A549 (cell line): ENCODE data around the gene CHST7. TPM values are rescaled to one million over a fixed set of nuclear protein-coding genes. Genes with fewer than 3 reads are reported as not detected.
A peak's percentile ranks its signal among the peaks of the same experiment; 100 is the strongest.

Experiments
- ATAC-seq, 2 experiments: fragments of 200-7000 bp in 1 of 2; fragments of >200 bp in 1 of 2; cut with Nextera tagmentation in 1 of 2; cut with Tn5 transposase in 1 of 2; 3 replicates each; pipeline versions ENCODE4 v1.8.0 to v1.9.1; 2018 to 2020; ENCODE audit warnings: mild to moderate bottlenecking in 1 of 2, moderate library complexity in 1 of 2
- CTCF ChIA-PET: fragments of 300-600 bp; sonication (Branson Sonifier 250); formaldehyde crosslinking; extraction: SDS; loops from one replicate; lab custom pipeline; 2021; ENCODE audit warnings: antibody characterized with exemption, inconsistent platforms; lab: Yijun Ruan, JAX
- POLR2A ChIA-PET: fragments of 350-600 bp; formaldehyde crosslinking; extraction: SDS; loops from one replicate; lab custom pipeline; 2021; ENCODE audit warnings: antibody characterized with exemption, inconsistent platforms; lab: Yijun Ruan, JAX
- DNase-seq, 2 experiments: peaks; one replicate each; pipeline versions ENCODE4 v3.0.0 to v3.0.0-alpha.2; 2011 to 2016; ENCODE audit warnings: low read depth in 1 of 2, low spot score in 1 of 2
- FAIRE-seq: peaks from 2 replicates; lab custom pipeline; 2011; peaks lifted over from hg19 to GRCh38; lab: Jason Lieb, UNC
- H3K27ac ChIP-seq, 2 experiments: fragments of >200 bp; sonication (Bioruptor Twin); formaldehyde crosslinking; 3 replicates each; pipeline ENCODE4 v1.5.1; 2016 to 2017
- H3K4me1 ChIP-seq: fragments of >200 bp; sonication (Bioruptor Twin); formaldehyde crosslinking; 3 replicates; pipeline ENCODE4 v1.6.1; 2016
- H3K4me2 ChIP-seq: fragments of >200 bp; sonication (Bioruptor Twin); formaldehyde crosslinking; 3 replicates; pipeline ENCODE4 v1.6.1; 2016
- H3K4me3 ChIP-seq: fragments of >200 bp; sonication (Bioruptor Twin); formaldehyde crosslinking; 3 replicates; pipeline ENCODE4 v1.5.1; 2016
- H3K9me3 ChIP-seq: fragments of >200 bp; sonication (Bioruptor Twin); formaldehyde crosslinking; 3 replicates; pipeline ENCODE4 v1.6.1; 2016
- CTCF ChIP-seq: fragments of >200 bp; sonication (Bioruptor Twin); formaldehyde crosslinking; IDR thresholded peaks from 3 replicates; pipeline ENCODE4 v1.5.1; 2016
- EHMT2 ChIP-seq: fragments of 200-600 bp; sonication (generic); IDR thresholded peaks from 2 replicates; pipeline ENCODE4 v1.6.1; 2016; ENCODE audit warnings: antibody characterized with exemption, low read depth, mild to moderate bottlenecking, moderate library complexity
- EP300 ChIP-seq, 2 experiments: fragments of >200 bp; sonication (Bioruptor Twin); formaldehyde crosslinking; IDR thresholded peaks; 2 replicates in 1 of 2; 3 replicates in 1 of 2; pipeline ENCODE4 v1.6.1; 2016 to 2017
- FOXS1 ChIP-seq: fragments of 250-450 bp; sonication (Bioruptor Pico); IDR thresholded peaks from 2 replicates; pipeline ENCODE4 v1.5.0; 2020; ENCODE audit warnings: mild to moderate bottlenecking, moderate library complexity
- HMGXB4 ChIP-seq: fragments of 250-450 bp; sonication (Bioruptor Pico); IDR thresholded peaks from 2 replicates; pipeline ENCODE4 v1.5.0; 2021; ENCODE audit warnings: mild to moderate bottlenecking, moderate library complexity, borderline replicate concordance
- JUN ChIP-seq, 2 experiments: fragments of >200 bp; sonication (Bioruptor Twin); formaldehyde crosslinking; IDR thresholded peaks; 2 replicates in 1 of 2; 3 replicates in 1 of 2; pipeline ENCODE4 v1.6.1; 2016 to 2017
- KDM1A ChIP-seq: fragments of 200-600 bp; sonication (generic); IDR thresholded peaks from 2 replicates; pipeline ENCODE4 v1.6.1; 2016; ENCODE audit warnings: low read depth, mild to moderate bottlenecking
- NFE2L2 ChIP-seq: fragments of 150-350 bp; conservative IDR thresholded peaks from 2 replicates; pipeline ENCODE4 v1.6.1; 2014; ENCODE audit warnings: low read length
- PHF8 ChIP-seq: fragments of 200-600 bp; sonication (generic); IDR thresholded peaks from 2 replicates; pipeline ENCODE4 v1.6.1; 2016; ENCODE audit warnings: low read depth, mild to moderate bottlenecking, antibody characterized with exemption, moderate library complexity, borderline replicate concordance
- POLR2A ChIP-seq: IDR thresholded peaks from 2 replicates; pipeline ENCODE4 v1.6.1; 2012; ENCODE audit warnings: mild to moderate bottlenecking, low read length
- REST ChIP-seq: fragments of 200-600 bp; sonication (generic); IDR thresholded peaks from 2 replicates; pipeline ENCODE4 v1.6.1; 2016; ENCODE audit warnings: antibody characterized with exemption, mild to moderate bottlenecking, moderate library complexity
- RFX5 ChIP-seq: fragments of 450-650 bp; IDR thresholded peaks from 2 replicates; pipeline ENCODE4 v1.7.1; 2014; ENCODE audit warnings: antibody characterized with exemption, mild to moderate bottlenecking, moderate library complexity
- SMC3 ChIP-seq: fragments of >200 bp; sonication (Bioruptor Twin); formaldehyde crosslinking; IDR thresholded peaks from 3 replicates; pipeline ENCODE4 v1.6.1; 2018; ENCODE audit warnings: inconsistent platforms
- SREBF2 ChIP-seq: fragments of 450-650 bp; IDR thresholded peaks from 2 replicates; pipeline ENCODE4 v1.6.1; 2014; ENCODE audit warnings: mild to moderate bottlenecking, moderate library complexity
- USF2 ChIP-seq: fragments of 450-650 bp; IDR thresholded peaks from 2 replicates; pipeline ENCODE4 v1.6.1; 2014; ENCODE audit warnings: antibody characterized with exemption
- ZFP36 ChIP-seq: fragments of 450-650 bp; IDR thresholded peaks from 2 replicates; pipeline ENCODE4 v1.6.1; 2014; ENCODE audit warnings: borderline replicate concordance; ENCODE audit not compliant: partially characterized antibody
- ZNF302 ChIP-seq: fragments of 250-450 bp; sonication (Bioruptor Pico); IDR thresholded peaks from 2 replicates; pipeline ENCODE4 v1.9.0; 2021; ENCODE audit warnings: inconsistent platforms, mild to moderate bottlenecking, moderate library complexity
- ZSCAN20 ChIP-seq: fragments of 250-450 bp; sonication (Bioruptor Pico); IDR thresholded peaks from 2 replicates; pipeline ENCODE4 v1.8.0; 2022; ENCODE audit warnings: mild to moderate bottlenecking, moderate library complexity
- WGBS: methylation state at CpG from one replicate; pipeline ENCODE4 v1.1.6; 2017; ENCODE audit errors: missing lambda C conversion rate; 5-methylcytosine and 5-hydroxymethylcytosine counted together
- polyA plus RNA-seq, 4 experiments: library from polyadenylated mRNA; depleted of rRNA in 3 of 4; stranded (reverse); fragments of >200 nt; fragmentation: RNase III in 1 of 4; extraction: RNeasy Plus Mini Kit Qiagen cat#74134 plus additional on column Dnase treatment in 1 of 4; gene quantifications; 2 replicates in 3 of 4; 3 replicates in 1 of 4; pipeline ENCODE4 v1.2.3, GENCODE V29; 2011 to 2017

Gene CHST7
- polyA plus RNA-seq, 2 of the 4 experiments (the other 2 are of a cell fraction): 6.5 to 18.8 TPM

GRCh38 chrX:46572340-46572936, 1.1 kb upstream of the CHST7 start:
- DNase-seq (peak in 1 of 2 experiments; percentile 25), ATAC-seq (no peak), FAIRE-seq (peak; percentile 94)
- TF ChIP-seq CTCF: no peak
- TF ChIP-seq RFX5: no peak
- no peak for TF ChIP-seq POLR2A
- TF ChIP-seq ZFP36: no peak
- no peak for TF ChIP-seq SMC3
- TF ChIP-seq NFE2L2: no peak
- TF ChIP-seq EP300 (IDR thresholded peaks at IDR 0.05): no peak
- no peak for TF ChIP-seq ZSCAN20 (CRISPR knock-in tag)
- no peak for TF ChIP-seq HMGXB4
- TF ChIP-seq EHMT2: no peak
- no peak for TF ChIP-seq FOXS1 (CRISPR knock-in tag)
- no peak for TF ChIP-seq JUN (IDR thresholded peaks at IDR 0.05)
- TF ChIP-seq USF2: no peak
- TF ChIP-seq ZNF302: no peak
- TF ChIP-seq REST: no peak
- TF ChIP-seq SREBF2: no peak
- TF ChIP-seq KDM1A: no peak
- TF ChIP-seq PHF8: no peak
- Histone ChIP-seq H3K9me3 (no peaks in the 10 kb centered on the region), H3K27ac (peak overlapping the region; percentile 88 to 98; a peak in 5 of 6 replicates), H3K4me3 (no peak overlapping the region), H3K4me2 (peak overlapping the region; percentile 71), H3K4me1 (peaks cover 40% of the 10 kb centered on the region)
- POLR2A ChIA-PET: no interaction called here
- 82% methylated on average over 5 of the region's 5 CpGs for WGBS
- CTCF ChIA-PET: interaction anchor here (0.6 to 2.0 kb wide), 18 partner anchors 9 to 223 kb away, joined by 3 to 11 read pairs (median 4); no protein-coding TSS in a partner anchor
